HepG2 (cell line): ENCODE data around the gene ADI1. TPM values are rescaled to one million over a fixed set of nuclear protein-coding genes. Genes with fewer than 3 reads are reported as not detected.
"Not testable (repeated sequence)": the region's sequence is repeated elsewhere in the genome, so short reads cannot be mapped to it uniquely, and the experiment has no call there.

Source experiments
- ATAC-seq: fragments of 200-7000 bp; cut with Tn5 transposase; 3 replicates; pipeline ENCODE4 v1.9.1; 2020; ENCODE audit warnings: mild to moderate bottlenecking, moderate library complexity
- BruUV-seq: library from RNA; stranded (reverse); fragments of 400-500 nt; replicated peaks from 2 replicates; lab custom pipeline; 2021; lab: Mats Ljungman, UMichigan
- CTCF ChIA-PET: fragments of 300-600 bp; formaldehyde crosslinking; extraction: SDS; loops from one replicate; lab custom pipeline; 2021; ENCODE audit warnings: low total read pairs, inconsistent platforms, low intra/inter-chr PET ratio; lab: Yijun Ruan, JAX
- POLR2A ChIA-PET: fragments of 350-600 bp; sonication (Branson Sonifier 250); formaldehyde crosslinking; loops from one replicate; lab custom pipeline; 2020; ENCODE audit warnings: antibody characterized with exemption, inconsistent platforms; lab: Yijun Ruan, JAX
- DNase-seq: peaks from one replicate; pipeline ENCODE4 v3.0.0-alpha.2; 2015; ENCODE audit warnings: low spot score
- FAIRE-seq: peaks from 3 replicates; lab custom pipeline; 2011; peaks lifted over from hg19 to GRCh38; lab: Jason Lieb, UNC
- H2AFZ ChIP-seq: one replicate; pipeline ENCODE4 v1.6.1; 2011; ENCODE audit warnings: low read length, inconsistent platforms
- H3K27ac ChIP-seq: fragments of 300-600 bp; 3 replicates; pipeline ENCODE4 v1.8.0; 2011; ENCODE audit warnings: mixed run types, mild to moderate bottlenecking, mixed read lengths, low read length, inconsistent platforms; ENCODE audit not compliant: insufficient read depth; ENCODE audit errors: extremely low read length
- H3K27me3 ChIP-seq, 2 experiments: fragments of 200-600 bp in 1 of 2; 2 replicates in 1 of 2; 3 replicates in 1 of 2; pipeline versions ENCODE4 v1.6.0 to v1.8.0; 2011; ENCODE audit warnings: low read length in 2 of 2, mild to moderate bottlenecking in 2 of 2, moderate library complexity in 2 of 2, inconsistent platforms in 1 of 2; ENCODE audit not compliant: insufficient read depth in 2 of 2, control insufficient read depth in 1 of 2
- H3K36me3 ChIP-seq, 2 experiments: fragments of 200-600 bp in 1 of 2; replicated peaks in 1 of 2; 2 replicates in 1 of 2; 3 replicates in 1 of 2; pipeline versions ENCODE4 v1.5.1 to v1.8.0; 2011; ENCODE audit warnings: low read length in 2 of 2, inconsistent platforms in 1 of 2; ENCODE audit not compliant: insufficient read depth in 2 of 2, control insufficient read depth in 1 of 2
- H3K4me1 ChIP-seq: 2 replicates; pipeline ENCODE4 v1.5.1; 2012; ENCODE audit warnings: low read length, inconsistent platforms; ENCODE audit not compliant: insufficient read depth
- H3K4me2 ChIP-seq: 2 replicates; pipeline ENCODE4 v1.6.0; 2011; ENCODE audit warnings: low read depth, low read length, inconsistent platforms
- H3K4me3 ChIP-seq, 3 experiments: fragments of 200-600 bp in 1 of 3; sonication (generic), shearing (Covaris generic) in 1 of 3; replicated peaks in 1 of 3; 2 replicates each; pipeline ENCODE4 v1.5.1; 2011 to 2016; ENCODE audit warnings: low read length in 3 of 3, inconsistent platforms in 2 of 3, low read depth in 2 of 3, mild to moderate bottlenecking in 2 of 3, control low read depth in 1 of 3, mixed read lengths in 1 of 3; ENCODE audit not compliant: insufficient read depth in 1 of 3
- H3K79me2 ChIP-seq: one replicate; pipeline ENCODE4 v1.6.1; 2011; ENCODE audit warnings: low read length, inconsistent platforms; ENCODE audit not compliant: insufficient read depth
- H3K9ac ChIP-seq: 2 replicates; pipeline ENCODE4 v1.6.0; 2011; ENCODE audit warnings: mild to moderate bottlenecking, low read depth, low read length, inconsistent platforms; ENCODE audit not compliant: insufficient read depth
- H3K9me3 ChIP-seq: 2 replicates; pipeline ENCODE4 v1.5.1; 2012; ENCODE audit warnings: mild to moderate bottlenecking, low read length
- H4K20me1 ChIP-seq: 2 replicates; pipeline ENCODE4 v1.6.0; 2011; ENCODE audit warnings: inconsistent platforms, mild to moderate bottlenecking, low read length, moderate library complexity; ENCODE audit not compliant: insufficient read depth
- CEBPB ChIP-seq: IDR thresholded peaks from 2 replicates; pipeline ENCODE4 v1.6.1; 2011; ENCODE audit warnings: low read depth, low read length, improper control_type of control experiment, borderline replicate concordance
- NR1H2 ChIP-seq: sonication (generic); formaldehyde crosslinking; IDR thresholded peaks from 2 replicates; pipeline ENCODE4 v1.8.1; 2022; ENCODE audit warnings: low read depth, missing genetic modification reagents, borderline replicate concordance
- NRL ChIP-seq: sonication (generic); formaldehyde crosslinking; IDR thresholded peaks from 2 replicates; pipeline ENCODE4 v1.5.0; 2020; ENCODE audit warnings: missing genetic modification reagents, mild to moderate bottlenecking, moderate library complexity, borderline replicate concordance
- THAP7 ChIP-seq: sonication (generic); formaldehyde crosslinking; IDR thresholded peaks from 2 replicates; pipeline ENCODE4 v1.8.1; 2023; ENCODE audit warnings: mild to moderate bottlenecking, missing genetic modification reagents
- ZBTB26 ChIP-seq: IDR thresholded peaks from 2 replicates; pipeline ENCODE4 v1.6.1; 2016; ENCODE audit warnings: missing compliant biosample characterization, missing genetic modification reagents, borderline replicate concordance
- ZNF383 ChIP-seq: sonication (generic); formaldehyde crosslinking; IDR thresholded peaks from 2 replicates; pipeline ENCODE4 v1.4.0; 2020; ENCODE audit warnings: missing genetic modification reagents, mild to moderate bottlenecking, borderline replicate concordance
- ZNF446 ChIP-seq: sonication (generic); formaldehyde crosslinking; IDR thresholded peaks from 2 replicates; pipeline ENCODE4 v1.5.0; 2020; ENCODE audit warnings: mild to moderate bottlenecking, missing genetic modification reagents
- ZNF501 ChIP-seq: sonication (generic); formaldehyde crosslinking; IDR thresholded peaks from 2 replicates; pipeline ENCODE4 v1.5.1; 2020; ENCODE audit warnings: mild to moderate bottlenecking, moderate library complexity, missing genetic modification reagents
- ZNF562 ChIP-seq: sonication (generic); formaldehyde crosslinking; IDR thresholded peaks from 2 replicates; pipeline ENCODE4 v1.8.0; 2022; ENCODE audit warnings: missing genetic modification reagents, borderline replicate concordance
- WGBS: methylation state at CpG from one replicate; pipeline ENCODE4 v1.1.6; 2017; ENCODE audit warnings: low lambda C conversion rate; 5-methylcytosine and 5-hydroxymethylcytosine counted together
- in situ Hi-C: cut with HindIII; loops from 2 replicates; pipeline ENCODE4 v1.10.0; 2017; ENCODE audit warnings: low pct_unique_long_range_greater_than_20kb; ENCODE audit not compliant: extremely low pct_ligation_motif_present
- intact Hi-C: fragments of 100-400 bp; cut with micrococcal nuclease; formaldehyde crosslinking; loops from one replicate; pipeline ENCODE4 v1.10.0; 2022; ENCODE audit not compliant: unreplicated experiment
- polyA plus RNA-seq, 8 experiments: library from polyadenylated mRNA; depleted of rRNA in 3 of 8; stranded (reverse) in 7 of 8; unstranded in 1 of 8; fragments of >200 nt; fragmentation: Illumina TruSeq in 4 of 8; extraction: Trizol in 4 of 8; gene quantifications; 2 replicates each; pipeline versions ENCODE4 v1.2.1 to v1.2.3, GENCODE V29; 2011 to 2016; ENCODE audit warnings: low read depth in 4 of 8, missing spikeins in 1 of 8, mixed read lengths in 1 of 8; ENCODE audit not compliant: insufficient read depth in 1 of 8
- total RNA-seq, 5 experiments: library from RNA; depleted of rRNA; stranded (reverse); fragments of >200 nt; fragmentation: Illumina TruSeq; extraction: Trizol; gene quantifications; 2 replicates each; pipeline ENCODE4 v1.2.3, GENCODE V29; 2016; ENCODE audit warnings: low read depth in 1 of 5
- TF ChIP-seq, protein P1 (sequence below), 2 experiments: IDR thresholded peaks; 2 replicates each; pipeline ENCODE4 v1.6.1; 2011 to 2012; ENCODE audit warnings: low read length in 2 of 2, borderline replicate concordance in 1 of 2, low read depth in 1 of 2, mild to moderate bottlenecking in 1 of 2, moderate library complexity in 1 of 2

The ADI1 gene
- total and polyA plus RNA-seq, 2 of the 13 experiments (the other 11 are each of a cell fraction or from before 2014, with no cell fraction given), result 28.7 to 123 TPM

DNA sequence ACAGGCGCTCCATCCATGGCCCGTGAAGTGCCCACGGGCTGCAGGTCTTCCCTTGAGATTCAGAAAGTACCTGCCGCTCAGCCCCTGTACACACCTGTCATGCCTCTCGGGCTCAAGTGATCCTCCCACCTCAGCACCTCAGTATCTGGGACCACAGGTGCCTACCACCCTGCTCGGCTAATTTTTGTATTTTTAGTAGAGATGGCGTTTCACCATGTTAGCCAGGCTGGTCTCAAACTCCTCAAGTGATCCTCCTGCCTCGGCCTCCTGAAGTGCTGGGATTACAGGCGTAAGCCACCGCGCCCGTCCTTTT lies 26.9 kb downstream of the ADI1 start:
- in situ Hi-C loops, result not testable (repeated sequence)

GRCh38 chr2:3491716-3492474 lies 27.4 kb downstream of the ADI1 start:
- Histone ChIP-seq H3K4me1 (peaks cover 74% of the 10 kb centered on the region), H2AFZ (no peak overlapping the region), H3K9me3 (no peaks in the 10 kb centered on the region), H4K20me1 (no peaks in the 10 kb centered on the region), H3K27me3 (no peaks in the 10 kb centered on the region), H3K4me3 (no peak overlapping the region; a peak in 1 of 6 replicates), H3K36me3 (peaks cover 2% of the 10 kb centered on the region in 2 experiments; a peak in 3 of 5 replicates), H3K79me2 (no peaks in the 10 kb centered on the region), H3K9ac (no peak overlapping the region), H3K27ac (no peak overlapping the region), H3K4me2 (peak overlapping the region; percentile 32)
- ATAC-seq (peak; percentile 1; the same call in 2 of the 3 replicates), DNase-seq (no peak), FAIRE-seq (no peak)
- in situ Hi-C loops (no loop called here), intact Hi-C loops (loop anchor here (2.0 kb wide), 1 partner anchor 25 kb away; no protein-coding TSS in a partner anchor)
- WGBS, result 69% methylated on average over 16 of the region's 17 CpGs
- BruUV-seq, result no TSS peak
- CTCF ChIA-PET, result no interaction called here
- POLR2A ChIA-PET, result interaction anchor here (0.8 to 5.1 kb wide), 10 partner anchors 12 to 160 kb away, joined by 3 to 43 read pairs (median 9); partner anchors contain the start of genes ADI1 and RNASEH1
- TF ChIP-seq CEBPB (no peak), ZNF501 (peak; percentile 26; the same call in 1 of the 2 replicates), NR1H2 (CRISPR knock-in tag) (no peak), ZNF383 (CRISPR knock-in tag) (no peak), ZNF562 (CRISPR knock-in tag) (no peak), ZBTB26 (CRISPR knock-in tag) (0 out of 2 replicates have a peak, but pooled peaks have one; percentile 6)
- TF ChIP-seq, protein P1, sequence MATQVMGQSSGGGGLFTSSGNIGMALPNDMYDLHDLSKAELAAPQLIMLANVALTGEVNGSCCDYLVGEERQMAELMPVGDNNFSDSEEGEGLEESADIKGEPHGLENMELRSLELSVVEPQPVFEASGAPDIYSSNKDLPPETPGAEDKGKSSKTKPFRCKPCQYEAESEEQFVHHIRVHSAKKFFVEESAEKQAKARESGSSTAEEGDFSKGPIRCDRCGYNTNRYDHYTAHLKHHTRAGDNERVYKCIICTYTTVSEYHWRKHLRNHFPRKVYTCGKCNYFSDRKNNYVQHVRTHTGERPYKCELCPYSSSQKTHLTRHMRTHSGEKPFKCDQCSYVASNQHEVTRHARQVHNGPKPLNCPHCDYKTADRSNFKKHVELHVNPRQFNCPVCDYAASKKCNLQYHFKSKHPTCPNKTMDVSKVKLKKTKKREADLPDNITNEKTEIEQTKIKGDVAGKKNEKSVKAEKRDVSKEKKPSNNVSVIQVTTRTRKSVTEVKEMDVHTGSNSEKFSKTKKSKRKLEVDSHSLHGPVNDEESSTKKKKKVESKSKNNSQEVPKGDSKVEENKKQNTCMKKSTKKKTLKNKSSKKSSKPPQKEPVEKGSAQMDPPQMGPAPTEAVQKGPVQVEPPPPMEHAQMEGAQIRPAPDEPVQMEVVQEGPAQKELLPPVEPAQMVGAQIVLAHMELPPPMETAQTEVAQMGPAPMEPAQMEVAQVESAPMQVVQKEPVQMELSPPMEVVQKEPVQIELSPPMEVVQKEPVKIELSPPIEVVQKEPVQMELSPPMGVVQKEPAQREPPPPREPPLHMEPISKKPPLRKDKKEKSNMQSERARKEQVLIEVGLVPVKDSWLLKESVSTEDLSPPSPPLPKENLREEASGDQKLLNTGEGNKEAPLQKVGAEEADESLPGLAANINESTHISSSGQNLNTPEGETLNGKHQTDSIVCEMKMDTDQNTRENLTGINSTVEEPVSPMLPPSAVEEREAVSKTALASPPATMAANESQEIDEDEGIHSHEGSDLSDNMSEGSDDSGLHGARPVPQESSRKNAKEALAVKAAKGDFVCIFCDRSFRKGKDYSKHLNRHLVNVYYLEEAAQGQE (IDR thresholded peaks at IDR 0.05; ENCODE audit: borderline replicate concordance in 1 of 2, low read depth in 1 of 2, low read length in 2 of 2), result no peak

More for the DNA sequence above, 26.9 kb downstream of the ADI1 start:
- H4K20me1 ChIP-seq, ATAC-seq, H3K36me3 ChIP-seq, H3K27me3 ChIP-seq, H3K27ac ChIP-seq, BruUV-seq, H3K79me2 ChIP-seq, DNase-seq, H3K9ac ChIP-seq, H3K9me3 ChIP-seq, H2AFZ ChIP-seq, FAIRE-seq, H3K4me3 ChIP-seq, CTCF ChIA-PET: not testable (repeated sequence)
- peak overlapping the region; percentile 99 for H3K4me2 ChIP-seq
- POLR2A ChIA-PET, result interaction anchor here (1.0 to 5.1 kb wide), 10 partner anchors 12 to 160 kb away, joined by 3 to 43 read pairs (median 12); partner anchors contain the start of genes ADI1 and RNASEH1
- 80% methylated on average over 12 of the region's 12 CpGs for WGBS
- intact Hi-C loops, result loop anchor here (2.0 kb wide), 1 partner anchor 26 kb away; no protein-coding TSS in a partner anchor
- H3K4me1 ChIP-seq, result peaks cover 72% of the 10 kb centered on the region
- peak; percentile 54; the same call in 1 of the 2 replicates for TF ChIP-seq THAP7 (CRISPR knock-in tag)
- TF ChIP-seq ZNF446 (CRISPR knock-in tag), result 0 out of 2 replicates have a peak, but pooled peaks have one; percentile 10
- 0 out of 2 replicates have a peak, but pooled peaks have one; percentile 10 for TF ChIP-seq NRL
